GM21526 (cell line): ENCODE results near the gene AURKAIP1.
"Not testable (repeated sequence)": the region's sequence is repeated elsewhere in the genome, so short reads cannot be mapped to it uniquely, and the experiment has no call there.

ENCODE experiments used
- ATAC-seq: cut with Tn5 transposase; IDR thresholded peaks from one replicate; pipeline ENCODE4 v1.9.1; 2021; ENCODE audit warnings: moderate library complexity; ENCODE audit not compliant: unreplicated experiment, low FRiP score

Gene AURKAIP1

GRCh38 chr1:1406821-1407635, 32.0 kb upstream of the AURKAIP1 start, which contains the start of gene MRPL20:
Gene MRPL20 (minus strand): TSS chr1:1407293. CDS start chr1:1407217, 76 bp downstream.
- ATAC-seq = peak; percentile 80

- ATAC-seq = no peak
Observed at GRCh38 chr1:1406101-1406820, 31.3 kb upstream of the AURKAIP1 start.

GRCh38 chr1:1403653-1404052, 28.6 kb upstream of the AURKAIP1 start:
- no peak for ATAC-seq

- not testable (repeated sequence) for ATAC-seq
Observed at GRCh38 chr1:1402901-1403392, 27.9 kb upstream of the AURKAIP1 start.

- no peak for ATAC-seq
Observed at GRCh38 chr1:1402072-1402900, 27.3 kb upstream of the AURKAIP1 start.

DNA sequence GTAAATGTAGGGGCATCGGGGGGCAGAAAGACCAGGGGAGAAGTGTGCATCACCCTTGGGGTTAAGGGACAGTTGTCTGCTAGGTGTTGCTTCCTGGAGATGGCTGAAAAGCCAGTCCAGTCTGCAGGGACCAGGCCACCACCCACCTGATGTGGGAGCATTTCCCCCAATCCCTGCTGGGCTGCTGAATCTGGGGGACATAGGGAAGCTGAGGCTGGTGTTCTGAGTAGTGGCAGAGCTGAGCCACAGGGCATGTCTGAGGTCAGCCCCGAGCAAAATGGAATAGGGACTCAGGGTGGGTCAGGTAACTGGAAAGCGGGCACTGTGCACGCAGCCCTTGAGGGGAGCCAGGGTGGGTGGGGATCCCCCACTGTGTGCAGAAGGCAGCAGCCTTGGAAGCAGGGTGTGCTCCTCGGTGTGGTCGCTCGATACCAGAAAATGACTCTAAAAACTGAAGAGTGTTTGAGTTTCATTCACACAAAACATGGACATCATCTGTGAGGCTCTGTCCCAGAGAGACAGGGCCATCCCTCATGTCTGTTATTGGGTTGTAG, 26.5 kb upstream of the AURKAIP1 start:
- ATAC-seq = no peak

GRCh38 chr1:1400576-1401456, 25.8 kb upstream of the AURKAIP1 start:
- no peak for ATAC-seq

DNA sequence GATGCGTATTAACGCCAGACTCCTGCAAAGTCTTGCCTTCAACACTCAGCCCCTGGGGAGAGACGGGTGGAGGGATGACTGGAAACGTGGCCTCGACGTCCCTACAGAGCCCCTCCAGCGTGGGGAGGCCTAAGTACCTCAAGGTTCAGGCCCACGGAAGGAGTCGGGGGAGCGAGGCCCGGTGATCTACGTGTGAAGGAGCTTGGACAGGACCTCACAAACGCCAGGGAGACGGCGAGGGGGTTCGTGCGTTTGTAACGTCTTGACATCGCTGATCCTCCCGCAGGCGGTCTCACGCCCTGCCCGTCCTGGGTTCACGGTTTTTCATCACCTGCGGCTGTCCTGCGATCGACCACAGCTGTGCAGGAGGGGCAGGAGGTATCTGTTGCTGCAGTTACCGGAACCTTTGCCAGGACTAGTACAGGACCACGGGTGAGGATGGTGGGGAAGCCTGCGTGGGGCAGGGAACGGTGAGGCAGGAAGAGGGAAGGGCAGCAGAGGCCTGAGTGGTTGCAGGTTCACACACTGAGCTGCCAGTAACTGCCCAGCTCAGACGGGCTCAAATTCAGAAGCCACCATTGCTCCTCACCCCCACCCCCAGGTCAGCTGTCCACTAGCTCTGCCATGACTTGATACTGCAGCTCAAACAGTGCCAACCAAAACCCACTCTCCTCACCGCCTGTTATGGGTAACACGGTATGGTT, 25.0 kb upstream of the AURKAIP1 start:
- ATAC-seq = no peak

DNA sequence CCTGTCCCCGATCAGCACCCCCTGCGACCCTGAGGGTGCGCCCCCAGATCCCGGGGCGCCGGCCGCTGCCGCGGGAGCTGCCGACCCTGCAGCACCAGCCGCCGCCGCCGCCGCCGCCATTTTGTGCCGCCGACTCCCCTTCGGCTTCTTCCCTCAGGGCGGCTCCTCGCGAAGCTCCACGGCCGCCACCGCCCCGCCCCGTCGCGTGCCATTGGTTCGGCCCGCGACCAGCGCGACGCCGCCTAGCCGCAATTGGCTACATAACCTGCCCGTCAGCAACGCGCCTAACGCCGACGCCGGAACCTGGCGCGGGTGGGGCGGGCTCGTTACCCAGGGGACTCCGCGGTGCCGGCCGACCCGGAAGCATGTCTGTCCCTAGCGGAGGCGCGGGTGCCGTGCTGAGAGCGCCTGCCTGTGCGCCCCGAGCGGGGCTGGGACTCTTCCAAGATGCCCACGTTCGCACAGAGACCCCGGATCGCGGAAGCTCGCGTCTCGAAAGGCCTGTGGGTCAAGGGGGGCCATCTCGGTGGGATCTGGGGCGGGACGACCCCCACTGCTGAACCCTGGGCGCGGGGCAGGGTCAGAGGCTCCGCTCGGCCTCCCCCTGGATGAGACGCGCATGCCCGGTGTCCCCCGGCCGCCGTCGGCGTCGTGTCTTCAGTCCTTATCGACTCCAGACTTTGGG, 24.3 kb upstream of the AURKAIP1 start, which contains the start of gene CCNL2:
Gene CCNL2 (minus strand): TSS at position 149 of the 685 bp plus-strand sequence. CDS start 29 bp downstream, at position 120.
- peak; percentile 91 for ATAC-seq

DNA sequence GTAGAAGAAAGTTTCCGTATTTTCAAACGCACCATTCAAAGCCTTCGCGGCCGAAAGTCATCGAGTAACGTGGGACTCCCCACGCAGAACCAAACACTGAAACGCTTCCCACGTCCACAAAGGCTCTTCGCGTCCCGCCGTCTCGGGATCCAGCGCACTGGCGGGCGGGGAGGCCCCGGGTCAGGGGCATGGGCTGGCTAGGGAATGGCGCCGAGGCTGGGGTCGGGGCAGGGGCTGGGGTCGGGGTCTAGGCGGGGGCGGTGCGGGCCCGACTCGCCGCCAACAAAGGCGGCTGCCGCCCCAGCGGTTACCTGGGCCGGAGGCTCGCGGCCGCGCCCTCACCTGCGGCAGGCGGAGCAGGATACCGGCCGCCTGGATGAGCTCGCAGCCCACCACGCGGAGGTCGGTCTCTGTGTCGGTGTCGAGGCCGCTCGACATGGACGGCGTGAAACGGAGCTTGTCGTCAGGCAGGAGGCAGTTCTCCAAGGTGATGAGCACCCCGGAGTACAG, 23.7 kb upstream of the AURKAIP1 start:
- ATAC-seq = peak; percentile 9

DNA sequence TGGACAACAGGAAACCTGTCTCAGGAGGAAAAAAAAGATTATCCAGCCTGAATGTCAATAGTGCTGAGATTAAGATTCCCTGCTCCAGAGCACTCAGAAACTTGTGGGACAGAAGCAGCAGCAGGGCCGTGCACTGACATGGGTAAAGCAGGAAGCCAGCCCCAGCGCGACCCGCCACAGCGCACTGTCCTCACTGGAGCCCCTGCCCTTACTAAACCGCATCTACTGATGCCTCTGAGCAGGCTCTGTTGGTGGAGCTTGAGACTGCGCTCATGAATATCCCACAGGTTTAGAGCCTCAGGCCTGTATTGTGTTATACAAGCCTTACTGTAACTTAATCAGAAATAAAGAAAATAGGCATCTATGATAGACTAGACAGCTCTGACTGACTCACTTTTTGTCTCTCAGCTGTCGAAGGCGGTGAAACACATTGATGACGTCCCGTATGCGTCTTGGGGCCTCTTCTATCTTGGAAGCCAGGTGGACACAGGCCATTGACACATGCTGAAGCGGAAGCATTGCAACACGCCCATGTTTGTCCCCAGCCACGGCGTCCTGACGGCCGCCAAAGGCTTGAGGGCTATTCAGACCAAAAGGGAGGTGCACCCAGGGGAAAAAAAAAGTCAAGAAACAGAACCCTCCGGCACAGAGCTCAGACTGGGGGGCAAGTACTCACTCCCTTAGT, 23.0 kb upstream of the AURKAIP1 start:
- no peak for ATAC-seq

- no peak for ATAC-seq
Observed at GRCh38 chr1:1395166-1395565, 20.2 kb upstream of the AURKAIP1 start.

GRCh38 chr1:1394116-1394515, 19.1 kb upstream of the AURKAIP1 start:
- no peak for ATAC-seq

DNA sequence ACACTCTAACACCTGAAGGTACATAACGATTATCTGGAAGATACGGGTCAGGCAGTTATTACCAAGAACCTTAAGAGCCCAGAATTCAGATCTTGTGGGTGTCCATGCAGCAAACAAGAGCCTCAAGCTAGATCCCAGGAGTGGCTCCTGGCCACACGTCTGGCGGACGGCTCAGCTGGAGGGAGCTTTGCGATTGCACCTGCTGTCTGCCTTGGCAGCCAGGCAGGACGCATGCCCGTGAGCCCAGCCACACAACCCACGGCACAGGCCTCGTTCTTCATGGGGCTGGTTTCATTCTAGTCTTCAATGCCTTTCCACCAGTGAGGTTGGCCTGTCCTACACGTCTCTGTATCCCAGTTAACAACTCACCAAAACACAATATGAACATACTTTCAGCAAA, 18.4 kb upstream of the AURKAIP1 start:
- no peak for ATAC-seq

DNA sequence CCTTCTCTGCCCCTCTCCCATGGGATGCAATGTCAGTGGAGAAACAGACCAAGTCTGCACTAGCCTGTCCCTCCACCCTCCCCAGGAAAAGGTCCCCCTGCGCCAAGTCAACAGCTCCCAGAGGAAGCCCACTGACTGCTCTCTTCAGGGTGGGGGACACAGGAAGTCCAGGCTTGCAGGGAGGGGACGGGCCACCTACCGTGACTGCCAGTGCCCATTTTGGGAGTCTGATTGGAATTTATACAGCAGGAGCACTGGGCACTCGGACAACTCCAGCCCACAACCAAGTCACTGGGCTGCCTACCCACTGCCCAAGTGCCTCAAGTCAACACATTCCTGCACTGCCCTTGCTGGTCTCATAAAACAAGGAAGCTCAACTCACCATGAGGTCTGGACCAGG, 18.0 kb upstream of the AURKAIP1 start:
- ATAC-seq = no peak

GRCh38 chr1:1391225-1391624, 16.2 kb upstream of the AURKAIP1 start:
- no peak for ATAC-seq

- ATAC-seq = no peak
Observed at GRCh38 chr1:1390675-1391074, 15.7 kb upstream of the AURKAIP1 start.
